Ovary (tissue), 3 donors: ENCODE results near the gene BPIFA3.

Experiments
- EP300 ChIP-seq: sonication (generic); formaldehyde crosslinking; IDR thresholded peaks from one replicate; pipeline ENCODE4 v1.6.1; 2017; ENCODE audit warnings: antibody characterized with exemption
- TF ChIP-seq, protein P1 (sequence below), 3 donors: fragments of 450-650 bp in 2 of 3; fragments of 200-600 bp in 1 of 3; IDR thresholded peaks; one replicate each; pipeline versions ENCODE4 v1.5.1 to v1.8.0; 2016 to 2022; ENCODE audit warnings: antibody characterized with exemption in 3 of 3, mild to moderate bottlenecking in 1 of 3
- donor health status: DM: no; HTN: no; CAD: no.

DNA sequence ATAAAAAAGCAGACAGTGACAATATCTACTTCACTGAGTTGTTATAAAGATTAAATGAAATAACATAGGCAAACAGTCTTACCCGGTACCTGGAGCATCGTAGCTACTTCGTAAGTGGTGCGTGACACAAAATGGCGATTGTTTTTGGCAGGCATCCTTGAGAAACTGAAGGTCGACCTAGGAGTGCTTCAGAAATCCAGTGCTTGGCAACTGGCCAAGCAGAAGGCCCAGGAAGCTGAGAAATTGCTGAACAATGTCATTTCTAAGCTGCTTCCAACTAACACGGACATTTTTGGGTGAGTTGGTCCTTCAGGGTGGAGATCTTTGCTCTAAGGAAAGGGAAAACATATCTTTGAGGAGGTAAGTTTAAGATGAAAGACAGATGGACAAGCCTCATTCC, 44.4 kb upstream of the BPIFA3 start:
- TF ChIP-seq, protein P1, sequence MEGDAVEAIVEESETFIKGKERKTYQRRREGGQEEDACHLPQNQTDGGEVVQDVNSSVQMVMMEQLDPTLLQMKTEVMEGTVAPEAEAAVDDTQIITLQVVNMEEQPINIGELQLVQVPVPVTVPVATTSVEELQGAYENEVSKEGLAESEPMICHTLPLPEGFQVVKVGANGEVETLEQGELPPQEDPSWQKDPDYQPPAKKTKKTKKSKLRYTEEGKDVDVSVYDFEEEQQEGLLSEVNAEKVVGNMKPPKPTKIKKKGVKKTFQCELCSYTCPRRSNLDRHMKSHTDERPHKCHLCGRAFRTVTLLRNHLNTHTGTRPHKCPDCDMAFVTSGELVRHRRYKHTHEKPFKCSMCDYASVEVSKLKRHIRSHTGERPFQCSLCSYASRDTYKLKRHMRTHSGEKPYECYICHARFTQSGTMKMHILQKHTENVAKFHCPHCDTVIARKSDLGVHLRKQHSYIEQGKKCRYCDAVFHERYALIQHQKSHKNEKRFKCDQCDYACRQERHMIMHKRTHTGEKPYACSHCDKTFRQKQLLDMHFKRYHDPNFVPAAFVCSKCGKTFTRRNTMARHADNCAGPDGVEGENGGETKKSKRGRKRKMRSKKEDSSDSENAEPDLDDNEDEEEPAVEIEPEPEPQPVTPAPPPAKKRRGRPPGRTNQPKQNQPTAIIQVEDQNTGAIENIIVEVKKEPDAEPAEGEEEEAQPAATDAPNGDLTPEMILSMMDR (IDR thresholded peaks at IDR 0.05) = no peak
- TF ChIP-seq EP300 = no peak
